Measurements from ENCODE around the gene PRAMEF17.
"Not testable (repeated sequence)": the region's sequence is repeated elsewhere in the genome, so short reads cannot be mapped to it uniquely, and the experiment has no call there.

The PRAMEF17 gene

DNA sequence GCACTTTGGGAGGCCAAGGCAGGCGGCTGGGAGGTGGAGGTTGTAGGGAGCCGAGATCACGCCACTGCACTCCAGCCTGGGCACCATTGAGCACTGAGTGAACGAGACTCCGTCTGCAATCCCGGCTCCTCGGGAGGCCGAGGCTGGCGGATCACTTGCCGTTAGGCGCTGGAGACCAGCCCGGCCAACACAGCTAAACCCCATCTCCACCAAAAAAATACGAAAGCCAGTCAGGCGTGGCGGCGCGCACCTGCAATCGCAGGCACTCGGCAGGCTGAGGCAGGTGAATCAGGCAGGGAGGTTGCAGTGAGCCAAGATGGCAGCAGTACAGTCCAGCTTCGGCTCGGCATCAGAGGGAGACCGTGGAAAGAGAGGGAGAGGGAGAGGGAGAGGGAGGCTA lies 5.9 kb downstream of the PRAMEF17 start:
- H3K27ac ChIP-seq (replicated peaks); H3K27me3 ChIP-seq (ENCODE audit: insufficient read depth, poor library complexity, severe bottlenecking); H3K4me3 ChIP-seq (replicated peaks; ENCODE audit: insufficient read depth, low read length); DNase-seq (ENCODE audit: low read depth in 1 of 2, low spot score in 1 of 2): not testable (repeated sequence)

DNA sequence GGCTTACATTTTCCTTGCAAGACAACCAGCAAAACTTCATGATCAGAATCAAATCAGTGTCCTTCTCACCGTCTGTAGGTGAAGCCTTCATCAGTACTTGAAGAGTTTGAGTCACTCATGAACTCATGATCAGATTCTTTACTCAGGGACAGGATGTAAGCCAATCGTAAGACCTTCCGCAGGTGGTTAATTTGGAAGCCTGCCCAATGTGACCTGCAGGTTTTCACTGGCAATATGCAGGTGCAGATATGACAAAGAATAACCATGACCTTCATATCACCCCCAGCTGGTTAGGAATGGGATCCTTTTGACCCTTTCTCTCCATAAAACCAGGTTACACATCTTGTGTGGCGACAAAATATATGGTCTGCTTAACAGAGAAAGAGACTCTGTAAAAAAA lies 18.4 kb downstream of the PRAMEF17 start:
- DNase-seq (ENCODE audit: low read depth in 1 of 2, low spot score in 1 of 2): no peak
- Histone ChIP-seq H3K4me3 (replicated peaks; ENCODE audit: insufficient read depth, low read length) (no peak overlapping the region), H3K27me3 (ENCODE audit: insufficient read depth, poor library complexity, severe bottlenecking) (no peaks in the 10 kb centered on the region), H3K27ac (replicated peaks) (no peak overlapping the region)
- TF ChIP-seq, protein P1, sequence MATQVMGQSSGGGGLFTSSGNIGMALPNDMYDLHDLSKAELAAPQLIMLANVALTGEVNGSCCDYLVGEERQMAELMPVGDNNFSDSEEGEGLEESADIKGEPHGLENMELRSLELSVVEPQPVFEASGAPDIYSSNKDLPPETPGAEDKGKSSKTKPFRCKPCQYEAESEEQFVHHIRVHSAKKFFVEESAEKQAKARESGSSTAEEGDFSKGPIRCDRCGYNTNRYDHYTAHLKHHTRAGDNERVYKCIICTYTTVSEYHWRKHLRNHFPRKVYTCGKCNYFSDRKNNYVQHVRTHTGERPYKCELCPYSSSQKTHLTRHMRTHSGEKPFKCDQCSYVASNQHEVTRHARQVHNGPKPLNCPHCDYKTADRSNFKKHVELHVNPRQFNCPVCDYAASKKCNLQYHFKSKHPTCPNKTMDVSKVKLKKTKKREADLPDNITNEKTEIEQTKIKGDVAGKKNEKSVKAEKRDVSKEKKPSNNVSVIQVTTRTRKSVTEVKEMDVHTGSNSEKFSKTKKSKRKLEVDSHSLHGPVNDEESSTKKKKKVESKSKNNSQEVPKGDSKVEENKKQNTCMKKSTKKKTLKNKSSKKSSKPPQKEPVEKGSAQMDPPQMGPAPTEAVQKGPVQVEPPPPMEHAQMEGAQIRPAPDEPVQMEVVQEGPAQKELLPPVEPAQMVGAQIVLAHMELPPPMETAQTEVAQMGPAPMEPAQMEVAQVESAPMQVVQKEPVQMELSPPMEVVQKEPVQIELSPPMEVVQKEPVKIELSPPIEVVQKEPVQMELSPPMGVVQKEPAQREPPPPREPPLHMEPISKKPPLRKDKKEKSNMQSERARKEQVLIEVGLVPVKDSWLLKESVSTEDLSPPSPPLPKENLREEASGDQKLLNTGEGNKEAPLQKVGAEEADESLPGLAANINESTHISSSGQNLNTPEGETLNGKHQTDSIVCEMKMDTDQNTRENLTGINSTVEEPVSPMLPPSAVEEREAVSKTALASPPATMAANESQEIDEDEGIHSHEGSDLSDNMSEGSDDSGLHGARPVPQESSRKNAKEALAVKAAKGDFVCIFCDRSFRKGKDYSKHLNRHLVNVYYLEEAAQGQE (IDR thresholded peaks at IDR 0.05; ENCODE audit: insufficient replicate concordance, low read depth): no peak
- no peak for TF ChIP-seq GABPA (IDR thresholded peaks at IDR 0.05; ENCODE audit: low read depth)
- TF ChIP-seq, protein P2, sequence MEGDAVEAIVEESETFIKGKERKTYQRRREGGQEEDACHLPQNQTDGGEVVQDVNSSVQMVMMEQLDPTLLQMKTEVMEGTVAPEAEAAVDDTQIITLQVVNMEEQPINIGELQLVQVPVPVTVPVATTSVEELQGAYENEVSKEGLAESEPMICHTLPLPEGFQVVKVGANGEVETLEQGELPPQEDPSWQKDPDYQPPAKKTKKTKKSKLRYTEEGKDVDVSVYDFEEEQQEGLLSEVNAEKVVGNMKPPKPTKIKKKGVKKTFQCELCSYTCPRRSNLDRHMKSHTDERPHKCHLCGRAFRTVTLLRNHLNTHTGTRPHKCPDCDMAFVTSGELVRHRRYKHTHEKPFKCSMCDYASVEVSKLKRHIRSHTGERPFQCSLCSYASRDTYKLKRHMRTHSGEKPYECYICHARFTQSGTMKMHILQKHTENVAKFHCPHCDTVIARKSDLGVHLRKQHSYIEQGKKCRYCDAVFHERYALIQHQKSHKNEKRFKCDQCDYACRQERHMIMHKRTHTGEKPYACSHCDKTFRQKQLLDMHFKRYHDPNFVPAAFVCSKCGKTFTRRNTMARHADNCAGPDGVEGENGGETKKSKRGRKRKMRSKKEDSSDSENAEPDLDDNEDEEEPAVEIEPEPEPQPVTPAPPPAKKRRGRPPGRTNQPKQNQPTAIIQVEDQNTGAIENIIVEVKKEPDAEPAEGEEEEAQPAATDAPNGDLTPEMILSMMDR (IDR thresholded peaks at IDR 0.05; ENCODE audit: insufficient read depth, low read length): no peak

DNA sequence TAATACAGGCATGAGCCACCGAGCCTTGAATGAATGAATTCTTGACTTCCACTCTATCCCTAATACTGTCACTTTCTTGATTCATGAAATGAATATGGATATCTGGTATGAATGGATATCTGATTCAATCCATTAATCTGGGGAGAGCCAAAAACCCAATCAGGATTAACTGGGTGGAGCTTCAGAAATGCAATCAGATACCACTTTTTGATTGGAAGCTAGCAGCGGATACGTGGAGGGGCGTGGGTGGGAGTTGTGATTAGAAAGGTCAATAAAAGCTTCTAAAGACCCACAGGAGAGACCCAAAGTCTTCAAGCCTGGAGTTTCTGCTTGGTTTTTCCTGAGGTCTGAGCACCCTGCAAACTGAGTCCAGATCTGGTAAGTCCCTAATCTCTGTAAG lies 20.7 kb downstream of the PRAMEF17 start, which contains the start of gene PRAMEF20:
Gene PRAMEF20 (plus strand): TSS at position 301 of the 400 bp plus-strand sequence. CDS start 5,905 bp downstream, outside the sequence.
- H3K4me3 ChIP-seq (replicated peaks; ENCODE audit: insufficient read depth, low read length); H3K27me3 ChIP-seq (ENCODE audit: insufficient read depth, poor library complexity, severe bottlenecking); DNase-seq (ENCODE audit: low read depth in 1 of 2, low spot score in 1 of 2); H3K27ac ChIP-seq (replicated peaks): not testable (repeated sequence)

DNA sequence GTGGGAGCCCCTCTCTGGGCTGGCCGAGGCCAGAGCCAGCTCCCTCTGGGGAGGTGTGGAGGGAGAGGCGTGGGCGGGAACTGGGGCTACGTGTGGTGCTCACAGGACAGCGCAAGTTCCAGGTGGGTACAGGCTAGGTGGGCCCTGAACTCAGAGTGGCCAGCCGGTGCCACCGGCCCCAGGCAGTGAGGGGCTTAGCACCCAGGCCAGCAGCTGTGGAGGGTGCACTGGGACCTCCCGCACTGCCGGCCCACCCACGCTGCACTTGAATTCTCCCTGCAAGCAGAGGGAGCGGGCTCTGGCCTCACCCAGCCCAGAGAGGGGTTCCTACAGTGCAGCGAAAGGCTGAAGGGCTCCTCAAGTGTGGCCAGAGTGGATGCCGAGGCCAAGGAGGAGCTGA lies 41.1 kb downstream of the PRAMEF17 start:
- H3K27me3 ChIP-seq (ENCODE audit: insufficient read depth, poor library complexity, severe bottlenecking): no peaks in the 10 kb centered on the region
- TF ChIP-seq POLR2AphosphoS5 (IDR thresholded peaks at IDR 0.05; ENCODE audit: low read depth): no peak
- TF ChIP-seq, protein P1 (IDR thresholded peaks at IDR 0.05; ENCODE audit: insufficient replicate concordance, low read depth): no peak
- no peak for TF ChIP-seq GABPA (IDR thresholded peaks at IDR 0.05; ENCODE audit: low read depth)
- TF ChIP-seq, protein P2 (IDR thresholded peaks at IDR 0.05; ENCODE audit: insufficient read depth, low read length): no peak
- no peak for TF ChIP-seq SPI1 (IDR thresholded peaks at IDR 0.05; ENCODE audit: borderline replicate concordance, low read depth)
- no peak for DNase-seq (ENCODE audit: low read depth in 1 of 2, low spot score in 1 of 2)
- no peak overlapping the region for H3K4me3 ChIP-seq (replicated peaks; ENCODE audit: insufficient read depth, low read length)
- no peak overlapping the region for H3K27ac ChIP-seq (replicated peaks)

DNA sequence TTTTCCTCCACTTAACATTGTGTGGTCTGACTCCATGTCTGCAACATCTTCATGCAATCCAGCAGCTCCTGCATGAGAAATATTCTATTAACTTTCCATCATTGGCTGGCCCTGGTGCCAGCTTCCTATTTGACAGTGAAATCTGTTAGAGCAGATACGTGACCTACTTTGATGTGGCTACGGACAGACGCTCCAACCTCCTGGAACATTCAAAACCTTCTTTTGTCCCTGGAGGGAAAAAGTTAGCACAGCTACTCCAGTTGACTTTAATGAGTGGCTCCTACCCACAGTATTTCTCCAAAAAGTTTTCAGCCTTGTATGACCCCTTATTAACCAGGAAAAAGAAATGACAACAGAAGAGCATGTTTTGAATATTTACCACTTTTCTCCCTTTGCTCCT lies 42.8 kb downstream of the PRAMEF17 start:
- H3K27me3 ChIP-seq (ENCODE audit: insufficient read depth, poor library complexity, severe bottlenecking): no peaks in the 10 kb centered on the region
- DNase-seq (ENCODE audit: low read depth in 1 of 2, low spot score in 1 of 2): no peak
- no peak overlapping the region for H3K27ac ChIP-seq (replicated peaks)
- TF ChIP-seq SPI1 (IDR thresholded peaks at IDR 0.05; ENCODE audit: borderline replicate concordance, low read depth) (no peak), POLR2AphosphoS5 (IDR thresholded peaks at IDR 0.05; ENCODE audit: low read depth) (no peak), GABPA (IDR thresholded peaks at IDR 0.05; ENCODE audit: low read depth) (no peak)
- TF ChIP-seq, protein P1 (IDR thresholded peaks at IDR 0.05; ENCODE audit: insufficient replicate concordance, low read depth): no peak
- TF ChIP-seq, protein P2 (IDR thresholded peaks at IDR 0.05; ENCODE audit: insufficient read depth, low read length): no peak
- H3K4me3 ChIP-seq (replicated peaks; ENCODE audit: insufficient read depth, low read length): no peak overlapping the region

DNA sequence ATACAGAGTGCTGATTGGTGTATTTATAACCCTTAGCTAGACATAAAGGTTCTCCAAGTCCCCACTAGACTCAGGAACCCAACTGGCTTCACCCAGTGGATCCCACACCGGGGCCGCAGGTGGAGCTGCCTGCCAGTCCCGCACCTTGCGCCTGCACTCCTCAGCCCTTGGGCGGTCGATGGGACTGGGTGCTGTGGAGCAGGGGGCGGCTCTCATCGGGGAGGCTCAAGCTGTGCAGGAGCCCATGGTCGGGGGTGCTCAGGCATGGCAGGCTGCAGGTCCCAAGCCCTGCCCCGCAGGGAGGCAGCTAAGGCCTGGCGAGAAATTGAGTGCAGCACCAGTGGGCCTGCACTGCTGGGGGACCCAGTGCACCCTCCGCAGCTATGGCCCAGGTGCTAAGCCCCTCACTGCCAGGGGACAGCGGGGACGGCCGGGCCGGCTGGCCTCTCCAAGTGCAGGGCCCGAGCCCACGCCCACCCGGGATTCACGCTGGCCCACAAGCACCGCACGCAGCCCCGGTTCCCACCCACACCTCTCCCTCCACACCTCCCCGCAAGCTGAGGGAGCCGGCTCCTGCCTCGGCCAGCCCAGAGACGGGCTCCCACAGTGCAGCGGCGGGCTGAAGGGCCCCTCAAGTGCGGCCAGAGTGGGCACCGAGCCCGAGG lies 44.4 kb downstream of the PRAMEF17 start:
- H3K4me3 ChIP-seq (replicated peaks; ENCODE audit: insufficient read depth, low read length); H3K27ac ChIP-seq (replicated peaks); H3K27me3 ChIP-seq (ENCODE audit: insufficient read depth, poor library complexity, severe bottlenecking); DNase-seq (ENCODE audit: low read depth in 1 of 2, low spot score in 1 of 2): not testable (repeated sequence)

Data from HL-60 (cell line).